ENCODE measurements around the gene BABAM2. TPM values are rescaled to one million over a fixed set of nuclear protein-coding genes. Genes with fewer than 3 reads are reported as not detected.
"Not testable (repeated sequence)": the region's sequence is repeated elsewhere in the genome, so short reads cannot be mapped to it uniquely, and the experiment has no call there.

The BABAM2 gene
- polyA plus RNA-seq, 6 donors from 2014 or later: 50.3 to 58.3 (median 55.6) TPM

DNA sequence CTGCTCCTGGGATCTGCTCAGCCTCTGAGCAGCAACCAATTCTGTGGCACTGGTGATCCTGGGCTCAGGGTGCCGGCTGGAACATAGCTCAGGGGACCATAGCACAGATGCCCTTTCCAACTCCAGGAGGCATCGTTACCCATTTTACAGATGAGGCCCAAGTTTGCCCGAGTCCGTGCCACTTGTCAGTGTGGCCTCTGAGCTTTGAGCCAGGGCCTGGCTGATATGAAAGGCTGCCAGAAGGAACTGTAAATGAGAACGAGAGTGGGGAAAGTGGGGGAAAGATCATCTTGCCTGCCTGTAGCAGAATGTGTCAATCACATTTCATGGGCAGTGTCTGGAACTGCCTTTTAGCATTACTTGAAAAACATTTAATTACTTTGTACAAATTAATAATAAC, 478.8 kb downstream of the BABAM2 start:
- no peaks in the 10 kb centered on the region for H3K36me3 Mint-ChIP-seq
- H3K27ac Mint-ChIP-seq: no peak overlapping the region
- no peak overlapping the region for H3K4me3 Mint-ChIP-seq
- DNase-seq: no peak
- H3K27me3 Mint-ChIP-seq: peaks cover 6 to 24% (median 8%) of the 10 kb centered on the region in 3 donors
- no peak for ATAC-seq (ENCODE audit: low read depth in 2 of 2)
- peaks cover 4 to 6% (median 6%) of the 10 kb centered on the region in 3 donors for H3K4me1 Mint-ChIP-seq
- H3K9me3 Mint-ChIP-seq: peaks cover 0 to 3% (median 0%) of the 10 kb centered on the region in 7 donors

- DNase-seq (no peak), ATAC-seq (ENCODE audit: low read depth in 2 of 2) (no peak)
- no peak overlapping the region for H3K27ac Mint-ChIP-seq
- H3K4me3 Mint-ChIP-seq: no peak overlapping the region
- peaks cover 4 to 6% (median 6%) of the 10 kb centered on the region in 3 donors for H3K4me1 Mint-ChIP-seq
- H3K36me3 Mint-ChIP-seq: no peaks in the 10 kb centered on the region
- H3K9me3 Mint-ChIP-seq: peaks cover 0 to 3% (median 0%) of the 10 kb centered on the region in 7 donors
- peaks cover 6 to 19% (median 8%) of the 10 kb centered on the region in 3 donors for H3K27me3 Mint-ChIP-seq
These were observed 479.8 kb downstream of the BABAM2 start for GRCh38 chr2:28370354-28370753.

GRCh38 chr2:28371728-28372127, 481.2 kb downstream of the BABAM2 start:
- peaks cover 2 to 15% (median 8%) of the 10 kb centered on the region in 3 donors for H3K27me3 Mint-ChIP-seq
- not testable (repeated sequence) for H3K27ac Mint-ChIP-seq; H3K9me3 Mint-ChIP-seq; DNase-seq; ATAC-seq (ENCODE audit: low read depth in 2 of 2); H3K4me3 Mint-ChIP-seq; H3K36me3 Mint-ChIP-seq; H3K4me1 Mint-ChIP-seq

DNA sequence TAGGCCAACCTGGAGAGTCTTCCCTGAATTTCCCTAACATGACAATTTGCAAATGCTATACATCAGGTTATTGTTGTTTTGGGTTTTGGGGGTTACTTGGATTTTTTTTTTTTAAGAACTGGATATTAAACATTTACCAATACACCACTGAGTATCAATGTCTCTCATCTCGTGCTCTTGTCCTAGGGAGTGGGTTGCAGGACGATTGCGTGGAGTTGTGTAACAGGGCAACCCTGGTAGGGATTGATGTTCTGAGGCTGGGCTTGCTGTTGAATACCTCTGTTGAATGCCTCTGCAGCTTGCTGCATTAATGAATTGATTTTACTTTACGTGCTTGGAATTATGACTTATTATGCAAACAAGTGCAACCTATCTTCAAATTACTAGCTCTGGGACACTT, 483.3 kb downstream of the BABAM2 start:
- no peak for ATAC-seq (ENCODE audit: low read depth in 2 of 2)
- no peak for DNase-seq
- Mint-ChIP-seq H3K4me3 (no peak overlapping the region), H3K36me3 (no peaks in the 10 kb centered on the region), H3K27me3 (peaks cover 0 to 14% (median 0%) of the 10 kb centered on the region in 3 donors), H3K27ac (no peak overlapping the region), H3K9me3 (peaks cover 0 to 3% (median 0%) of the 10 kb centered on the region in 7 donors), H3K4me1 (peaks cover 0 to 3% (median 2%) of the 10 kb centered on the region in 3 donors)

DNA sequence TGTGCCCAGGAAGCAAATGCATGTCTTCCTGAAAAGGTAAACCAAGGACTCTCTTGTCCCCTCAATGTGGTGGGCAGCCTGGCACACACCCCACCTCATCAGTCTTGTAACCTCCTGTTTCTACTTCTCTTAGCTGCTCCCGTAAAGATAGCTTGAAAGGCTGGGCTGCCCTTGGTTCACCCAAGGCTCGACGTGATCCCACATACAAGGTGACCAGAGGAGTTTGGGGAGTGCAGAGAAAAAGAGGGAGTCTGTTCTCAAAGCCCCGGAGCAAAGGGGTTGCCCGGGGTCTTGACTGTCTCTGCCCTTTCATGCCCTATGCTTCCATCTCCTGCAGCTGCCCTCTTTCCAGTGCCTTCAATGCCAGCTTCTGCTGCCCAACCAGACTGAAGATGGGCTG, 483.8 kb downstream of the BABAM2 start:
- no peak overlapping the region for H3K4me3 Mint-ChIP-seq
- ATAC-seq (ENCODE audit: low read depth in 2 of 2): no peak
- H3K9me3 Mint-ChIP-seq: peaks cover 0 to 3% (median 0%) of the 10 kb centered on the region in 7 donors
- no peak overlapping the region for H3K27ac Mint-ChIP-seq
- no peak for DNase-seq
- H3K27me3 Mint-ChIP-seq: peaks cover 0 to 11% (median 0%) of the 10 kb centered on the region in 3 donors
- H3K36me3 Mint-ChIP-seq: no peaks in the 10 kb centered on the region
- H3K4me1 Mint-ChIP-seq: peaks cover 3 to 8% (median 7%) of the 10 kb centered on the region in 3 donors

DNA sequence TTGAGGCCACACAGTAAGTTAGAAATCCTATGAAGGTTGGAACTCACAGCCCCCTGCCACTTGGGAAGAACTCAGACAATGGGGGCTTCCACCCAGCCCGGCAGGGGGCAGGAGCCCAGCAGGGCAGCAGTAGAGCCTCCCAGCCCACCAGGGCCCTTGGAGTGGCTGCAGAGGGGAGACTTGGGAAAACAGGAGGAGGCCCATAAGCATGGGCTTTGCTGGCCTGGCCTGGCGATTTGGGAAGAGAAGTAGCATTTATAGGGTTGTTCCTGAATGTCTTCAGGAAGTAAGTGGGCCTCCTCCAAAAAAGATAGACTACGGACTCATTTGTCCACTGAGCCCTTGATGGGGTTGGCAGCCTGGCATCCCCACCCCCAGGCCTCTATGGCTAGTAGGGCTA, 484.7 kb downstream of the BABAM2 start:
- Mint-ChIP-seq H3K4me1 (peaks cover 4 to 9% (median 8%) of the 10 kb centered on the region in 3 donors), H3K27me3 (peaks cover 0 to 10% (median 0%) of the 10 kb centered on the region in 3 donors), H3K4me3 (no peak overlapping the region), H3K27ac (no peak overlapping the region), H3K9me3 (peaks cover 0 to 3% (median 0%) of the 10 kb centered on the region in 7 donors), H3K36me3 (no peaks in the 10 kb centered on the region)
- ATAC-seq (ENCODE audit: low read depth in 2 of 2) (no peak), DNase-seq (no peak)

GRCh38 chr2:28375742-28376631, 485.5 kb downstream of the BABAM2 start:
- H3K9me3 Mint-ChIP-seq: peaks cover 0 to 3% (median 0%) of the 10 kb centered on the region in 7 donors
- no peak for DNase-seq
- no peak overlapping the region for H3K27ac Mint-ChIP-seq
- H3K27me3 Mint-ChIP-seq: peaks cover 0 to 10% (median 0%) of the 10 kb centered on the region in 3 donors
- peaks cover 4 to 9% (median 8%) of the 10 kb centered on the region in 3 donors for H3K4me1 Mint-ChIP-seq
- no peak for ATAC-seq (ENCODE audit: low read depth in 2 of 2)
- no peaks in the 10 kb centered on the region for H3K36me3 Mint-ChIP-seq
- H3K4me3 Mint-ChIP-seq: peak overlapping the region in 1 of 8 donors; percentile 57

GRCh38 chr2:28377195-28377816, 486.8 kb downstream of the BABAM2 start:
- no peak overlapping the region for H3K27ac Mint-ChIP-seq
- DNase-seq (no peak), ATAC-seq (ENCODE audit: low read depth in 2 of 2) (no peak)
- H3K4me1 Mint-ChIP-seq: peaks cover 4 to 9% (median 8%) of the 10 kb centered on the region in 3 donors
- peaks cover 0 to 10% (median 0%) of the 10 kb centered on the region in 3 donors for H3K27me3 Mint-ChIP-seq
- no peak overlapping the region for H3K4me3 Mint-ChIP-seq
- no peaks in the 10 kb centered on the region for H3K9me3 Mint-ChIP-seq
- H3K36me3 Mint-ChIP-seq: no peaks in the 10 kb centered on the region

GRCh38 chr2:28377984-28378678, 487.6 kb downstream of the BABAM2 start:
- ATAC-seq (ENCODE audit: low read depth in 2 of 2): no peak
- H3K9me3 Mint-ChIP-seq: no peaks in the 10 kb centered on the region
- H3K4me1 Mint-ChIP-seq: peaks cover 4 to 9% (median 8%) of the 10 kb centered on the region in 3 donors
- peaks cover 0 to 10% (median 0%) of the 10 kb centered on the region in 3 donors for H3K27me3 Mint-ChIP-seq
- no peak overlapping the region for H3K4me3 Mint-ChIP-seq
- H3K36me3 Mint-ChIP-seq: no peaks in the 10 kb centered on the region
- no peak overlapping the region for H3K27ac Mint-ChIP-seq
- no peak for DNase-seq

DNA sequence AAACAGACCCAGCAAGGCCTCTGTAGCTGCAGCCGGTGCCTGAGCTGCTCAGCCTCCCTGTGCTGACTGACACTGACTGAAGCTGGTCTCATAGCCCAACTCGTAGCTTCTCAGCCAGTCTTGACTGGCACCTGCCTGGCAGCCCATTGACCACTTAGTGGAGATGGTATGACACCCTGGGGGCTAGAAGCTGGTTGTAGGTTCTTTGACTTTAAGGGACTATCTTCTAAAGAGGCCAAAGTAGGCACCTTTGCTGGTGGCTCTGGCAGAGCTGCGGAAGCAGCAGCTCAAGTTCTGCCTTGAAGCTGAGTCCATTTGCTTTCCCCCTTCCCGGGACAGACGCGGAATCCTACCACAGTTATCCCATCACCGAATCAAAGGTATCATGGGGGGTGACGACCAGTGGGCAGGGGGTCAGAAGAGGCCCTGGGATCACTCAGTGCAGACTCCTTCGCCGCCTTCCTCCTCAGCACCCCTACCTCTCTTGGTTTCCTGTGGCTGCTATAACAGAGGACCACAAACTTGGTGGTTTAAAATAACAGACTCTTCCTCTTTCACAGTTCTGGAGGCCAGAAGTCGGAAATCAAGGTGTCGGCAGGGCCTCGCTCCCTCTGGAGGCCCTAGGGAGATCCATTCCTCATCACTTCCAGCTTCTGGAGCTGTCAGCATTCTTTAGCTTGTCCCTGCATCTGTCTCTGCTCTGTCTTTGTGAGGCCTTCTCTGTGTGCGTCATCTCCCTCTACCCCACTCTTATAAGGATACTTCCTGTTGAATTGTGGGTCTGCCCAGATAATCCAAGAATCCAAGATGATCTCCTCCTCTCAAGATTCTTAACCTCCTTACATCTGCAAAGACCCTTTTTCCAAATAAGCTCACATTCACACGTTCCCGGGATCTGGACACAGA, 488.4 kb downstream of the BABAM2 start:
- H3K4me3 Mint-ChIP-seq: peak overlapping the region in 2 of 8 donors; percentile 13 to 40
- no peaks in the 10 kb centered on the region for H3K36me3 Mint-ChIP-seq
- no peak overlapping the region for H3K27ac Mint-ChIP-seq
- H3K9me3 Mint-ChIP-seq: no peaks in the 10 kb centered on the region
- H3K27me3 Mint-ChIP-seq: peaks cover 0 to 2% (median 0%) of the 10 kb centered on the region in 3 donors
- DNase-seq (no peak), ATAC-seq (ENCODE audit: low read depth in 2 of 2) (peak in 1 of 2 donors; percentile 23)
- peaks cover 4 to 9% (median 8%) of the 10 kb centered on the region in 3 donors for H3K4me1 Mint-ChIP-seq

- peaks cover 4 to 9% (median 8%) of the 10 kb centered on the region in 3 donors for H3K4me1 Mint-ChIP-seq
- no peaks in the 10 kb centered on the region for H3K36me3 Mint-ChIP-seq
- H3K4me3 Mint-ChIP-seq: no peak overlapping the region
- H3K27me3 Mint-ChIP-seq: peaks cover 0 to 7% (median 5%) of the 10 kb centered on the region in 3 donors
- peak overlapping the region in 1 of 6 donors; percentile 36 for H3K27ac Mint-ChIP-seq
- DNase-seq: no peak
- no peaks in the 10 kb centered on the region for H3K9me3 Mint-ChIP-seq
- no peak for ATAC-seq (ENCODE audit: low read depth in 2 of 2)
These were observed 489.7 kb downstream of the BABAM2 start for GRCh38 chr2:28380219-28380618.

All from naive B cell (primary cell).